Measurements from ENCODE around the gene STX4. TPM values are rescaled to one million over a fixed set of nuclear protein-coding genes. Genes with fewer than 3 reads are reported as not detected.

STX4 gene
- total and polyA plus RNA-seq, 9 of the 15 experiments (the other 6 are each of a cell fraction or from before 2014, with no cell fraction given) = 3.2 to 48.0 (median 21.5) TPM

DNA sequence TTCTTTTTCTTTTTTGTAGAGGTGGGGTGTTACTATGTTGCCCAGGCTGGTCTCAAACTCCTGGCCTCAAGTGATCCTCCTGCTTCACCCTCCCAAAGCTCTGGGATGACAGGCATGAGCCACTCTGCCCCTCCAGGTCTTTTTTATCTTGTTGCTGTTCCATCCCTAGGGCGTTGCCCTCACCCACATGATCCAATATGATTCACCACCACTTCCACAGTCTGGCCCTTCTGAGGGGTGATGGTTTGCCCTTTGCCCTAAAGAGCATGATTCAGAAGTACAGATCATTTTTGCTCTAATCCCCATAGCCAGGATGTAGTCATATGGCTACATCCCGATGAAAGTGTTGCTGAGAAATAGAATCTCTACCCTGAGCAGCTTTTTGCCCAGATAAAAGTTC lies 18.8 kb downstream of the STX4 start:
- POLR2A ChIA-PET = interaction anchor here (1.1 kb wide), 2 partner anchors 14 to 141 kb away, joined by 3 to 4 read pairs; no protein-coding TSS in a partner anchor
- Histone ChIP-seq H3K9ac (ENCODE audit: insufficient read depth in 1 of 2, low read depth in 2 of 2, low read length in 2 of 2) (no peak overlapping the region), H3K4me3 (no peak overlapping the region), H3K9me3 (replicated peaks; ENCODE audit: control insufficient read depth, insufficient read depth, low read depth, low read length) (no peaks in the 10 kb centered on the region), H3K27ac (ENCODE audit: extremely low read depth, low read depth, low read length) (no peak overlapping the region), H3K9me1 (ENCODE audit: control insufficient read depth, insufficient read depth, low read length) (no peaks in the 10 kb centered on the region), H3K4me1 (replicated peaks in 1 of 2; ENCODE audit: control insufficient read depth in 2 of 2, insufficient read depth in 2 of 2, low read length in 2 of 2) (peaks cover 0 to 3% of the 10 kb centered on the region in 2 experiments; a peak in 2 of 5 replicates), H3K79me2 (ENCODE audit: control insufficient read depth, insufficient read depth, low read length) (no peaks in the 10 kb centered on the region), H3K27me3 (ENCODE audit: control insufficient read depth in 2 of 2, insufficient read depth in 2 of 2, low read length in 2 of 2) (peaks cover 3 to 8% of the 10 kb centered on the region in 2 experiments; a peak in 3 of 5 replicates), H3K36me3 (ENCODE audit: control insufficient read depth, insufficient read depth, low read length) (no peaks in the 10 kb centered on the region), H4K20me1 (replicated peaks; ENCODE audit: control insufficient read depth, insufficient read depth, low read length) (no peaks in the 10 kb centered on the region), H3K4me2 (ENCODE audit: insufficient read depth, low read length) (no peak overlapping the region), H2AFZ (ENCODE audit: low read depth, low read length) (no peak overlapping the region)
- FAIRE-seq (peak; percentile 23), DNase-seq (ENCODE audit: extremely low read depth in 1 of 4, low spot score in 3 of 4) (peak; percentile 28 to 57 (median 35)), ATAC-seq (peak; percentile 38)
- in situ Hi-C loops (cut with MboI) = no loop called here
- intact Hi-C loops (cut with micrococcal nuclease) = no loop called here
- WGBS (ENCODE audit: insufficient coverage, low coverage, missing lambda C conversion rate) = 5% methylated on average over 2 of the region's 2 CpGs
- no TSS peak for BruUV-seq (replicated peaks)
- CTCF ChIA-PET (ENCODE audit: low intra/inter-chr PET ratio) = no interaction called here
- TF ChIP-seq, protein P1, sequence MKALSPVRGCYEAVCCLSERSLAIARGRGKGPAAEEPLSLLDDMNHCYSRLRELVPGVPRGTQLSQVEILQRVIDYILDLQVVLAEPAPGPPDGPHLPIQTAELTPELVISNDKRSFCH (CRISPR knock-in tag; IDR thresholded peaks at IDR 0.05) = no peak
- TF ChIP-seq, protein P1 (tag; IDR thresholded peaks at IDR 0.05) = no peak
- TF ChIP-seq BHLHE40 (IDR thresholded peaks at IDR 0.05; ENCODE audit: low read length) = peak; percentile 7; the same call in 1 of the 2 replicates
- TF ChIP-seq, protein P2, sequence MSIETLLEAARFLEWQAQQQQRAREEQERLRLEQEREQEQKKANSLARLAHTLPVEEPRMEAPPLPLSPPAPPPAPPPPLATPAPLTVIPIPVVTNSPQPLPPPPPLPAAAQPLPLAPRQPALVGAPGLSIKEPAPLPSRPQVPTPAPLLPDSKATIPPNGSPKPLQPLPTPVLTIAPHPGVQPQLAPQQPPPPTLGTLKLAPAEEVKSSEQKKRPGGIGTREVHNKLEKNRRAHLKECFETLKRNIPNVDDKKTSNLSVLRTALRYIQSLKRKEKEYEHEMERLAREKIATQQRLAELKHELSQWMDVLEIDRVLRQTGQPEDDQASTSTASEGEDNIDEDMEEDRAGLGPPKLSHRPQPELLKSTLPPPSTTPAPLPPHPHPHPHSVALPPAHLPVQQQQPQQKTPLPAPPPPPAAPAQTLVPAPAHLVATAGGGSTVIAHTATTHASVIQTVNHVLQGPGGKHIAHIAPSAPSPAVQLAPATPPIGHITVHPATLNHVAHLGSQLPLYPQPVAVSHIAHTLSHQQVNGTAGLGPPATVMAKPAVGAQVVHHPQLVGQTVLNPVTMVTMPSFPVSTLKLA (conservative IDR thresholded peaks at IDR 0.05) = 0 out of 4 replicates have a peak, but pooled peaks of 1 of the 2 experiments have one; percentile 32
- TF ChIP-seq, protein P3, sequence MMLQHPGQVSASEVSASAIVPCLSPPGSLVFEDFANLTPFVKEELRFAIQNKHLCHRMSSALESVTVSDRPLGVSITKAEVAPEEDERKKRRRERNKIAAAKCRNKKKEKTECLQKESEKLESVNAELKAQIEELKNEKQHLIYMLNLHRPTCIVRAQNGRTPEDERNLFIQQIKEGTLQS (IDR thresholded peaks at IDR 0.05) = peak; percentile 69
- TF ChIP-seq, protein P3 (CRISPR knock-in tag; conservative IDR thresholded peaks at IDR 0.05) = no peak
- 0 out of 2 replicates have a peak, but pooled peaks have one; percentile 36 for TF ChIP-seq KLF1 (tag; IDR thresholded peaks at IDR 0.05)
- TF ChIP-seq, protein P4, sequence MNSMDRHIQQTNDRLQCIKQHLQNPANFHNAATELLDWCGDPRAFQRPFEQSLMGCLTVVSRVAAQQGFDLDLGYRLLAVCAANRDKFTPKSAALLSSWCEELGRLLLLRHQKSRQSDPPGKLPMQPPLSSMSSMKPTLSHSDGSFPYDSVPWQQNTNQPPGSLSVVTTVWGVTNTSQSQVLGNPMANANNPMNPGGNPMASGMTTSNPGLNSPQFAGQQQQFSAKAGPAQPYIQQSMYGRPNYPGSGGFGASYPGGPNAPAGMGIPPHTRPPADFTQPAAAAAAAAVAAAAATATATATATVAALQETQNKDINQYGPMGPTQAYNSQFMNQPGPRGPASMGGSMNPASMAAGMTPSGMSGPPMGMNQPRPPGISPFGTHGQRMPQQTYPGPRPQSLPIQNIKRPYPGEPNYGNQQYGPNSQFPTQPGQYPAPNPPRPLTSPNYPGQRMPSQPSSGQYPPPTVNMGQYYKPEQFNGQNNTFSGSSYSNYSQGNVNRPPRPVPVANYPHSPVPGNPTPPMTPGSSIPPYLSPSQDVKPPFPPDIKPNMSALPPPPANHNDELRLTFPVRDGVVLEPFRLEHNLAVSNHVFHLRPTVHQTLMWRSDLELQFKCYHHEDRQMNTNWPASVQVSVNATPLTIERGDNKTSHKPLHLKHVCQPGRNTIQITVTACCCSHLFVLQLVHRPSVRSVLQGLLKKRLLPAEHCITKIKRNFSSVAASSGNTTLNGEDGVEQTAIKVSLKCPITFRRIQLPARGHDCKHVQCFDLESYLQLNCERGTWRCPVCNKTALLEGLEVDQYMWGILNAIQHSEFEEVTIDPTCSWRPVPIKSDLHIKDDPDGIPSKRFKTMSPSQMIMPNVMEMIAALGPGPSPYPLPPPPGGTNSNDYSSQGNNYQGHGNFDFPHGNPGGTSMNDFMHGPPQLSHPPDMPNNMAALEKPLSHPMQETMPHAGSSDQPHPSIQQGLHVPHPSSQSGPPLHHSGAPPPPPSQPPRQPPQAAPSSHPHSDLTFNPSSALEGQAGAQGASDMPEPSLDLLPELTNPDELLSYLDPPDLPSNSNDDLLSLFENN (IDR thresholded peaks at IDR 0.05; ENCODE audit: low read depth in 2 of 2, low read length in 2 of 2) = no peak
- no peak for TF ChIP-seq ESRRA (IDR thresholded peaks at IDR 0.05; ENCODE audit: borderline replicate concordance, low read depth)
- peak; percentile 21; the same call in 1 of the 2 replicates for TF ChIP-seq TOE1 (IDR thresholded peaks at IDR 0.05; ENCODE audit: borderline replicate concordance)
- no peak for TF ChIP-seq TOE1 (CRISPR knock-in tag; IDR thresholded peaks at IDR 0.05; ENCODE audit: borderline replicate concordance, low read depth)
- no peak for TF ChIP-seq GTF2F1 (IDR thresholded peaks at IDR 0.05; ENCODE audit: low read depth, low read length)
- TF ChIP-seq ARID1B (IDR thresholded peaks at IDR 0.05) = peak; percentile 53; the same call in 1 of the 2 replicates
- peak; percentile 97 for TF ChIP-seq FOSL1 (tag; conservative IDR thresholded peaks at IDR 0.05)
- TF ChIP-seq JUN (IDR thresholded peaks at IDR 0.05; ENCODE audit: borderline replicate concordance, low read depth, low read length) = peak; percentile 73
- no peak for TF ChIP-seq JUN (CRISPR knock-in tag; IDR thresholded peaks at IDR 0.05; ENCODE audit: borderline replicate concordance)
- TF ChIP-seq SMARCB1 (IDR thresholded peaks at IDR 0.05; ENCODE audit: insufficient read length, low read depth) = no peak

Data from K562 (cell line).